NB4 (cell line): Measurements from ENCODE around the gene MMP27.

ENCODE experiments used
- POLR2A ChIP-seq: IDR thresholded peaks from 2 replicates; pipeline ENCODE4 v1.6.1; 2011; ENCODE audit warnings: mild to moderate bottlenecking; ENCODE audit not compliant: insufficient read length; ENCODE audit errors: extremely low read depth
- TF ChIP-seq, protein P1 (sequence below): IDR thresholded peaks from one replicate; pipeline ENCODE4 v1.5.1; 2012; ENCODE audit warnings: low read depth, low read length

- TF ChIP-seq, protein P1, sequence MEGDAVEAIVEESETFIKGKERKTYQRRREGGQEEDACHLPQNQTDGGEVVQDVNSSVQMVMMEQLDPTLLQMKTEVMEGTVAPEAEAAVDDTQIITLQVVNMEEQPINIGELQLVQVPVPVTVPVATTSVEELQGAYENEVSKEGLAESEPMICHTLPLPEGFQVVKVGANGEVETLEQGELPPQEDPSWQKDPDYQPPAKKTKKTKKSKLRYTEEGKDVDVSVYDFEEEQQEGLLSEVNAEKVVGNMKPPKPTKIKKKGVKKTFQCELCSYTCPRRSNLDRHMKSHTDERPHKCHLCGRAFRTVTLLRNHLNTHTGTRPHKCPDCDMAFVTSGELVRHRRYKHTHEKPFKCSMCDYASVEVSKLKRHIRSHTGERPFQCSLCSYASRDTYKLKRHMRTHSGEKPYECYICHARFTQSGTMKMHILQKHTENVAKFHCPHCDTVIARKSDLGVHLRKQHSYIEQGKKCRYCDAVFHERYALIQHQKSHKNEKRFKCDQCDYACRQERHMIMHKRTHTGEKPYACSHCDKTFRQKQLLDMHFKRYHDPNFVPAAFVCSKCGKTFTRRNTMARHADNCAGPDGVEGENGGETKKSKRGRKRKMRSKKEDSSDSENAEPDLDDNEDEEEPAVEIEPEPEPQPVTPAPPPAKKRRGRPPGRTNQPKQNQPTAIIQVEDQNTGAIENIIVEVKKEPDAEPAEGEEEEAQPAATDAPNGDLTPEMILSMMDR = no peak
- TF ChIP-seq POLR2A = no peak
Observed at GRCh38 chr11:102753267-102753666, 47.7 kb upstream of the MMP27 start.
